ENCODE measurements around the gene CHST1.

The CHST1 gene

DNA sequence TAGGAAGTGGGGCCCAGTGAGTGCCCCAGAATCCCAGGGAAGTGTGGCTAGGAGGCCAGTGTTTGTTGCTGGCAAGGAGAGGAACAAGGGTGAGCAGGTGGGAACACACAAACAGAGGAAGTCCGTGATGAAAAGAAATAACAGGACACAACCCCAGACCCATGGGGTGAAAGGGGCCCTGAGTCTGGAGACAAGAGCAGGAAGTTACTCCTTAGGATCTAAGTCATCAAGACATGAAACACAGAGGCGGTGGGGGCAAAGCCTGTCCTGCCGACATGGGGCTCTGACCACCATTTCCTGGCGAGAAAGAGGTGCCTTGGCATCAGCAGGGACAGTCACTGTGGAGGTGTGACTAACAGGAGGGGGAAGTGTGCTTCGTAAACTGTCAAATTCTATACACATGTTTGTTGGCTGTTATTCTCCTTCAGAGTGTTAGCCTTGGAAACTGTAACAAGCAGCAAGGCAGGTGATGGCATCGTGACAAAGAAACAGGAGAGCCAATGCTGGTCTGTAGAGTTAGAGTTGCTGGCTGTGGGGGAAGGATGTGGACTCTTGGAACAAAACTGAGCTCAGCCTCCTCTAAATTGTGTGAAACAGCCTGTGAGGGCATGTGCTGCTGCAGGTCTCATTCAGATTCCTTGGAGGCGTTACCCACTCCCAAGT, 21.7 kb downstream of the CHST1 start:
- no peak for DNase-seq

DNA sequence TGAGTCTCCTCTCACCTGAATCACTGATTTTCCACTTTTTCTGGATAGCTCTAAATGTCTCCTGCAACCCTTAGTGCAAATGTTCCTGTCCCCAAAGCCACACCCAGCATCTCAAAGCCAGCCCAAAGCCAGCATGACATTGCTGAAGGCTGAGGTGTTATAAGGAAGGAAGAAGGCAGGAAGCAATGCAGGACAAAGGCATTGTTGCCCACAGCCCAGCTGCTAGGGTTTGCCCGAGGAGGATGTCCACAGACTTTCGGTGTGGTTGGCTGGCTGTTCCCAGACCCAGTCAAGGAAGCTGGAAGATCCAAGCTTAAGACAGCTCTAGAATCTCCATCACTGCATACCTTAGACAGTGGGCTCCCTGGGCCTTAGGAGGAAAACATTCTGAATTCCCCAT, 23.5 kb downstream of the CHST1 start:
- DNase-seq = no peak

DNA sequence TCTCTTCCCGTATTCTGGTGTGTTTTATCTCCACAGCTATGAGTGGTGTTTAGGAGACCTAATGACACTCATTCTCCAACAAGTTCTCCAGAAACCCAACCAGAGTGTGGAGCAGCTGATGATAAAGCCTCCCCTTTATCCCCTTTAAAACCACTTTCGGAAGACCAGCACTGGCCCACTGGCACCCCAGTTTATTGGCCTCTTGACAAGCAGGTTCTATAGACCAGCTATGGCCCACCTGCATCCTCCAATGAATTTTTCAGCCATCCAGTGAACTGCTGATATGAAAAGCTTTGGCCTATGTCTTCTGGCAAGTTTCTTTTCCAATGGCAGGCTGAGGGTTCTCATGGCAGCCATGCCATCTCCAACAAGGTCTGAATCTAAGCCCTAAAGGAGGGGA, 27.4 kb downstream of the CHST1 start:
- no peak for DNase-seq

DNA sequence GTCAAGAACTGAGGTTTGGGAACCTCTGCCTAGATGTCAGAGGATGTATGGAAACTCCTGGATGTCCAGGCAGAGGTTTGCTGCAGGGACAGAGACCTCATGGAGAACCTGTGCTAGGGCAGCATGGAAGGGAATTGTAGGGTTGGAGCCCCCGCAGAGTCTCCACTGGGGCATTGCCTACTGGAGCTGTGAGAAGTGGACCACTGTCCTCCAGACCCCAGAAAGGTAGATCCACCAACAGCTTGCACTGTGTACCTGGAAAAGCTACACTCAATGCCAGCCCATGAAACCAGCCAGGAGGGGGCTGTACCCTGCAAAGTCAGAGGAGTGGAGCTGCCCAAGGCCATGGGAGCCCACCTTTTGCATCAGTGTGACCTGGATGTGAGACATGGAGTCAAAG, 29.5 kb downstream of the CHST1 start:
- DNase-seq = no peak

DNA sequence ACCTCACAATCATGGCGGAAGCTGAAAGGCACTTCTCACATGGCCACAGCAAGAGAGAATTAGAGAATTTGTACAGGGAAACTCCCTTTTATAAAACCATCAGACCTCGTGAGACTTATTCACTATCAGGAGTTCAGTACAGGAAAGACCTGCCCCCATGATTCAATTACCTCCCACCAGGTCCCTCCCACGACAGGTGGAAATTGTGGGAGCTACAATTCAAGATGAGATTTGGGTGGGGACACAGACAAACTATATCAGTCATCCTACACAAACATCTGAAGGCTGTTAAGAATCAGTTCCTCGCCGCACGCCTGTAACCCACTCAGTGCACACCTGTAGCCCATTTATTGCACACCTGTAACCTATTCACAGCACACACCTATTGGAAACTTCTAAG, 39.8 kb downstream of the CHST1 start:
- DNase-seq = no peak

DNA sequence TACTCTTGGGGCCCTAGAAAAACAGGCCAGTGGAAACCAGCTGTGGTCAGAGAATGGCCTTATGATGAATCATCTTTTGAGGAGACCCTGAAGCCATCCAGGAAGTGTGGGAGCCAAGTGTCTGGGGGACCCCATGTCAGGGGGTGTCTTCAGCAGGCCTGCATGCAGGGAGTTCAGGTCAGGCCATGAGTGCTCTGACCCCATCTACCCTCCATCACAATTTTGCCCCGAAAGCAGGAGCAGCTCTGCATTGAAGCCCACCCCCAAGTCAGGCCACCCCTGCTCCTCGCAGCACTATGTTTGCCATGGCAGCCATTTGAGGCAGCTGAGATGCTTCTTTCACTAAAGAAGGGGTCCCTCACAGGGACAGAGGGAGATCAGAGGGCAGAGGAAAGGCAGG, 41.3 kb downstream of the CHST1 start:
- DNase-seq = no peak

DNA sequence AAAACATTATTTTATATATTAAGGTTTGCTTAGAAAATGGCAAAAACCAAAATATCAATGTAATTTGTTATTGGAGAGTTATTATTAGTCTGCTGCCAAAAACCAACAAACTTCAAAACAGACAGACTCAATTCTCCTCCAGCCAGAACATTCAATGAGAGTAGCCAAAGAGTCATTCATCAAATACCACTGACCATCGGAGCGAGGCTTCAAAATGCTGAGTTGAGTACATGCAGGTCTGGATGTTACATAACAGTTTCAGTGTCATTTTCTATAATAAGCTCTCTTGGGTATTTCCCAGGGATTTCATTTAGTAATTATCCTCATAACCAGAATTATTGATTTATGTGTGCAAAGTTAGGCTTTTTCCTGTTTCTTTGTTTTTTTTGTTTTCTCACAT, 42.6 kb downstream of the CHST1 start:
- no peak for DNase-seq

DNA sequence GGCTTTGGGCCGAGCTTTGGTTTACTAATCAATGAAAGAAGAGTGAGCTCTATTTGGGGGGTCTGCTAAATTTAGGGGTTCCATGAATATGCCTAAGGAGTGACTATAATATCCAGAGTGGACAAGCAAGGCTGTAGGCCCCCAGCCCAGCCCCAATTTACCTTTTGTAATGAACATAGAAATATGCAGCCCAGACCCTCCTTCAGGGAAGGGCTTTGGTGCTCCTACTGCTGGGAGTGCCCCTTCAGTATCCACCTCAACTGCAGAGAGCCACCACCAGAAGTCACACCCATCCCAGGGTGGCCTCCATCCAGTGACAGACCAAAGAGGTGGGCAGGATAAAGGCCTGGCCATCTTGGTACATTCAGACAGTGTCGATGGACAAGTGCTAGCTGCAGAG, 43.1 kb downstream of the CHST1 start:
- no peak for DNase-seq

DNA sequence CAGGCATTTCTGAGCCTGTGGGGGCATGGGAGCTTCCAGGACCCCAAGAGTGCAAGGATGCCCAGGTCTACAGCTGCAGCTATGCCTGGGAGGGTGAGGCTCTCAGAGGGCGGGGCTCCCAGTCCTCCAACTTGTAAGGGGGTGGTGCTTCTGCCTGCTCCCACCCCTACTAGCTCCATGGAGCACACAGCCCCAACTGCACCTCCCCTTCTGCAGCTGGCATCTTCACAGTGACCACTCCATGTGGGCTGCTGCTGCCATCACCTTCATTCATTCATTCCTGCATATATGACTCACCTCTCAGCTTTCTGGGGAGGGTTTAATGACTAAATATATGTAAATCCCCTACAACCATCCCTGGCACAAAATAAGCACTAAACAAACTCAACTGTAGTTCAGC, 43.8 kb downstream of the CHST1 start:
- DNase-seq = no peak

DNA sequence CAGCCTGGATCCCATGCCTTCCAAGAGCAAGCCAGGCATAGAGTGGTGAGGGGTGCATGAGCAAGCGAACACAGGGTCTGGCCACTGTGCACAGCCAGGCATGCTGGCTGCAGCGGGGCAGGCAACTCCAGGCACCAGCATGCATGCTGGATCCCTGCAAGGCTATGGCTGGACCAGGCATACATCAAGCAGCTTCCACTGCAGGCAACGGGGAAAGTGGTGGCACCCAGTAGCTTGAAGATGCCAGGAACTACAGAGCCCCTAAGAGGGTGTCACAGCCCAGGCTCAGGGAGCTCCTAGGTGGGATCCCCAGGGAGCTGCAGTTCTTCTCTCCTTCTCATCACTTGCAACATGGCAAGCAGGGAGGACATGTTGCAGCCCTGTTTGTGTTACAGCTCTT, 45.2 kb downstream of the CHST1 start:
- DNase-seq = no peak

DNA sequence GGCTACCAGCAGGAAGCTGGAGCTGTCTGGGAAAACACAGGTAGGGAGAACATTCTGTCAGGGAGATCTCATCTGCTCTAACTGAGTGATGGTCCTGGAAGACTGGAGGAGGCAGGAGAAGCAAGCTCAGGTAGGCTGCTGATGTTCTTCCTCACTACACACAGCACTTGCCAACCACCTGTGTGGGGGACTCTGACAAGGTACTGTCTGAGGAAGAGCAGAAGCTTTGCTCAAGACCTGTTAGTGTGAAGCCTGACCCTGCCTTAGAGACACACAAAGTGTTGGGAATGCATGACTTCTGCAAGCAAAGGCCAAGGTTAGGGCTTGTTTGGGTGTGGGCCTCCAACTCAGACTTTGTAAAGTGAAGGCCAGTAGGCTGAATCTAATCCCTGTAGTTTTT, 46.5 kb downstream of the CHST1 start:
- DNase-seq = no peak

DNA sequence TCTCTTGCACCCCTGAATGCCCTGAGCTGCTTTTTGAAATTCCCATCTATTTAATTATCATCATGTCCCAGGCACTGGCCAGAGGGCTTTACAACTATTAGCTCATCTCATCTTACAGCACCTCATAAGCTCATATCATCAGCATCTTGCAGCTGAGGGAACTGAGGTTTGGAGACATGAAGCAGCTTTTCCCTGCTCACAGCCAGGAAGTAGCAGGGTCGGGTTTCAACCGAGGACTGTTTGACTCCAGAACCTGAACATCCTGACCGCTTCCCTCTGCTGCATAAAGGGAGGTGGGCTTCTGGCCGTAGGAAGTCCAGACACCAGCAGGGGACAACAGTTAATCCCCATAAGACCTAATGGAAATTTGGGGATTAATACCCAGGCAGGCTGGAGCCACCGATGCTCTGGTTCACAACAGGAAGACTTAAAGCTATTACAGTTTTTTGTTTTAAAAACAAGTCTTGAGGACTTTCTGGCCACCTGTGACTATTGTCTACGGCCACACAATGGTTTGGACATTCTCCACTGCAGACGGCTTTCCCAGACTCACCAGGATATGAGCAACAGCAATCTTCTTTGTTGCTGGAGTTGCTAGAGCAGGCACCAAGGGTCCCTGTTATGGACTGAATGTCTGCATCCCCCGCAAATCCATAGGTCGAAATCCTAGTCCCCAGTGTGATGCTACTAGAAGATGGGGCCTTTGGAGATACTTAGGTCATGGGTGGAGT, 47.4 kb downstream of the CHST1 start:
- DNase-seq = no peak

DNA sequence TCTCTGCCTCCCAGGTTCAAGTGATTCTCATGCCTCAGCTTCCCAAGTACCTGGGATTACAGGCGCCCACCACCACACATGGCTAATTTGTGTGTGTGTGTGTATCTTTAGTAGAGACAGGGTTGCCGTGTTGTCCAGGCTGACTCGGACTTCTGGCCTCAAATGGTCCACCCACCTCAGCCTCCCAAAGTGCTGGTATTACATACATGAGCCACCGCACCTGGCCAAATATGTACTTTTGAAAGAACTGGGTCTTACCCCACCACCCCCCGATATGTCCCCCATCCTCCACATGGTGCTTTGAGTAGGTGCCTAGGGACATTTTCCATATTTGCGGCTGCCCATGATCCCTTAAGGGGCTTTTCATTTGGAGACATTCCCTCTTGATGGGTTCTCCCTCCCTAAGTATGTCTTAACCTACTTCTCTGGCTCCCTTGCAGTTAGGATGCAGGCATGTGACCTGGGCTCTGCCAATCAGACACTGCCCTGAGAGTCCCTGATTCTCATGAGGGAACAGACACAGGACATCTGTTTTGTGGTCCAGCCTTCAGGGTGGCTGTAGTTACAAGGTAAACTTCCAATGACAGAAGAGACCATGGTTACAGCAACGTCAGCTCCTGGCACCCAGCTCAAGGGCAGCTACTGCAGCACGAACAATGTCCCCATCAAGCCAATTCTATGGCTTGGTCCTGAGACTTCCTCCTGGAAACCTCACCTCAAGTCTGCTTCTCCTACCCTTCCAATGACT, 48.4 kb downstream of the CHST1 start:
- no peak for DNase-seq

DNA sequence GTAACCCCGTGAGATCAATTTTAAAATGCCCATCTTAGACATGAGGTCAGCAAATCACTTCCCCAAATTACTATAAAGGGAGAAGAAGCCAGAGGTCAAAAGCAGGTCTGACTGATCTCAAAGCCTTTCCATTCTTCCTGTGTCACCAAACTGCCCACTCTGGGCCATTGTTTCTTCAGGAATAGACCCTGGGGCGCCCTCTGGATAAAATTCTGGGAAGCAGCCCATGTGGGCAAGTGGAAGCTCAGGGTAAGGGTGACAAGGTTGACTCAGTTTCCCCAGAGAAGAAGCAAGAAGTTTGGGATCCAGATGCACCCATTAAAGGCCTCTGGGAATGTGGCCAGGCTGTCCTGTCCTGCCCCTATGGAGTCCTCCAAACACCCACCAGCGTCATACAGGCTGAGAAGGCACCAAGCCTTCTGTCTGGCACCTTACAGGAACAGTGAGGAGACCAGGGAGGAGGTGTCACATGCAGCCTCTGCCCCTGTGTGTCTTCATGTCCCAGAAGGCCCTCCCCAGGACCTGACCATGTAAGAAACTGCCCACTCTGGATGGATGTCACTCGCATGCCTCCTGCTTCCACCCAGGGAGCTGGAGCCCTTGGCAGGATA, 50.1 kb downstream of the CHST1 start:
- no peak for DNase-seq

DNA sequence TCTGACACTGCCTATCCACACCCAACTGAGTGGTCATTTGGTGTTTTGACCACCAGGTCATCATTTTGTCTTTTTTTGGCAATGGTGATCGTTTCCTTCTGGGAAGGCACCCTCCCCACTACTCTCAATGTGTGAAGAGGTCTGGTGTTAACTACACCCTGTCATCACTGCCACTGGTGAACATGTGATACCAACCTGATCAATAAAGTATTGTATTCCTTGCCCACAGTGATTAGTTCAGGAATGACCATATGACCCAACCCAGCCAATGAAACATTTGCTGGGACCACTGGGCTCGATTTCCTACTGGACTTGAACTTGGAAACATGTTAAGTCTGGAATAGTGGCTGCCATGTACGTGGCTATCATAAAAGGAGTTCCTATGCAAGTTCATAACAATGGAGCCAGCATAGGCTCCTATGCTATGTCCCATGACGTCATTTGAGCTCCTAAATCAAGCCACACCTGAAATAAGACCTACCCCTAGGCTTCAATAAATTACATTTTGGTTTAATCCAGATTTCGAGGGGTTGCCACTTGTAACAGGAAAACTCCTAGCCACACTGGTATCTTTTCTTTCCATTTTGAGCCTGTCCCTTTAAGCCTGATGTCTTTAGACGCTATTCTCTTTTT, 51.1 kb downstream of the CHST1 start:
- DNase-seq = no peak

DNA sequence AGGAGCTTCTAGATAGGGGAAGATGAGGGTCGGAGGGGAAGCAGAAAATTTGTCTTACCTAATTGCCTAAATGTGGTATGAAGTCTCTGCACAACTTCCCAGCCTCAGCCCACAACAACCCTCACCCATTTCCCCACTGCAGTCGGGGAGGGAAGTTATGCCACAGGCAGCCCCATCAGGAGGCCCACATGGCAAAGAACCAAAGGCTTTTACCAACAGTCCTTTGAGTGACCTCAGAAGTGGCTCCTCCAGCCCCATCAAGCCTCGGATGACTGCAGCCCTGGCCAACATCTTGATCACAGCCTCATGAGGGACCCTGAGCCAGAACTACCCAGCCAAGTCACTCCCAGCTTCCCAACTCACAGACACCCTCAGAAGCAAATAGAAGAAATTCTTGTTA, 54.8 kb downstream of the CHST1 start:
- no peak for DNase-seq

DNA sequence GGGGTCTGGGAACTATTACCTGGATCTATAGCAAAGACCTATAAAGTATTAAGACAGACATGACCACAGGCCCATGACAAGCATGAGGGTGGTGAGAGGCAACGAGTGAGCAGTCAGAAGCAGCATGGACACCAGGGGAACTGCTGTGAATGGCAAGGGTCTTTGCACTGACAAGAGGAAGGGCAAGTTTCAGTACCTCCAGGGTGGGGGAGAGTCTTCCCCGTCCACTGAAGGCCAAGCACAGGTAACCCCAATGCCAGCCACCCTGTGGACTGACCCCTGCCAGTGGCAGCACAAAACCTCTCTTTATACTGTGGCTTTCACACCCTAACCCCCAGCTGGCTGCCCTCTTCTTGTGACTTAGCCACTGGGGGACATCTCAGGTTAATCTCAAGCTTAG, 55.5 kb downstream of the CHST1 start:
- DNase-seq = no peak

DNA sequence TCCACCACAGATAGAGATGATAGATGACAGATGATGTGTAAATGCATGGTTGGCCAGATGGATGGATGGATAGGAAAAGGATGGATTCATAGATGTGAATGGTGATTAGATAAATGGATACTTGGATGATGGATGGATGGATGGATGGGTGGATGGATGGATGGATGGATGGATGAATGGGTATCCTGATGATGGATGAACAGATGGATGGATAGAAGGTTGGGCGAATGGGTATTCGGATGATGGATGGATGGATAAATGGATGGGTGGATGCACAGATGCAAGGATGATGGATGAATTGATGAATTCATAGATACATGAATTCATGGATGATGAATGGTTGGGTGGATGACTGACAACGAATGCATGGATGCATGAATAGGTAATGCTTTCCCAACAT, 56.1 kb downstream of the CHST1 start:
- no peak for DNase-seq

DNA sequence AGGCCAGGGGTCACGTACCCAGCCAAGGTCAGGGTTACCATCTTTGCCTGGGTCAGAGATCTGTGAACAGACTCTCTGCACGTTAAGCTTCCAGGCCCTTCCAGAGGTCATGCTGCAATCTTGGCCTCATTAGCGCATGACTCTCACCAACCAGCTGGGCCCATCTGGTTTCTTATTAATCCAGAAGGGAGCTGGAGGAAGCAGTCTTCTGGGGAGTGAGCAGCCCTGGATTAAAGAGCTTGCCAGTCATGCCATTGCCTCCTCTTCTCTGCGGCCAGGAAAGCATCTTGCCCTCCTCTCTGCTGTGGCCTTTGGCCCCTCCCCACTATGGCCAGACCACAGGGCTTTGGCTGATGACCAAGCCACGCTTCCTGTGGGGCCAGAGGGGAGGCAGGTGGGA, 57.4 kb downstream of the CHST1 start:
- no peak for DNase-seq

DNA sequence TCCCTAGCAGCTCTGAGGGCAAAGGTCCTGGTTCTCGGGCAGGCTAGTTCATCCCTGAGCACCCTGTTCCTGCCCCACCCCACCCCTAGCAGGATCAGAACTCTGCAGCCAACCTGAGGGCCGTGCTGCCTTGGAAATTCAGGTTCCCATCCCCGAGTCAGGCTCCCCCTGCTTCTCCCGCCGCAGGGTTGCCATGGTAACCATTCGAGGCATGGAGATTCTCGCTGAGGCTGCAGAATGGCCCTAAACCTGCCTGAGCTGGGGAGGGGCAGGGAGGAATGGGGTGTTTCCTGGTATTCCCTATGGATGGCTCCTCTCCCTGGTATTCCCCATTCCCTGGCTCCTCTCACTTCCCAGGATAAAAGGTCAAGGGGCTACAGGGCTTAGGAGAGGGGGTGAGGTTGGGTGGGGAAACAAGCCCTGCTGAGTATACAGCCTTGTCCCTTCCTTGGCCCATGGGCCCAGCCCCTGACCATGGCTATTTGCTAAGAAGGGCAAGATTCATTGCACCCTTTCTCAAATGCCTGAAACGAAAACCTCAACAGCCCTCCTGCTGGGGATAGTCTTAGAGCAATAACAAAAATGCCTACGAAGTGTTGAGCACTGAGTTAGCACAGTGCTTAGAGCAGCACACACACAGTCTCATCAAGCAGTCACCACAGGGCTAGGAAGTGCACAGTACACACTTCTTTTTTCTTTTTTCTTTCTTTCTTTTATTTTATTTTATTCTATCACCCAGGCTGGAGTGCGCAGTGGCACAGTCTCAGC, 58.7 kb downstream of the CHST1 start:
- no peak for DNase-seq

DNA sequence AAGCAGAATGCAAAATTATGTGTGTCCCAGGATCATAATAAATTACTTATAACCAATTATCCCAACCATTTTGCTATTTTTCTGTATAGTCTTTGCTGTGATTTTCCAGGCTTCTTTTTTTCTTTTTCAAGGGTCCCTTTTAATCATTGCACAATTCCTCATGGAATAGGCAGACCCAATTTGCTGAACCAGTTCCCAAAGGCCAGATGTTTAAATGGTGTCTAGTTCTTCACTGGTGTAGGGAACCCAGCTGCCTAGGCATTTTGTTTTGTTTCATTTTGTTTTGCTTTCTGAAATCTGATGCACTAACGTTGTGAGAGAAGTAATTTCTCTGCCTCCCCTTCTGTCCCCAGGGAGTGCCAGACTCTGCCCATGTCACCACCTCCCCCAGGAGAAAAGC, 60.4 kb downstream of the CHST1 start:
- no peak for DNase-seq

DNA sequence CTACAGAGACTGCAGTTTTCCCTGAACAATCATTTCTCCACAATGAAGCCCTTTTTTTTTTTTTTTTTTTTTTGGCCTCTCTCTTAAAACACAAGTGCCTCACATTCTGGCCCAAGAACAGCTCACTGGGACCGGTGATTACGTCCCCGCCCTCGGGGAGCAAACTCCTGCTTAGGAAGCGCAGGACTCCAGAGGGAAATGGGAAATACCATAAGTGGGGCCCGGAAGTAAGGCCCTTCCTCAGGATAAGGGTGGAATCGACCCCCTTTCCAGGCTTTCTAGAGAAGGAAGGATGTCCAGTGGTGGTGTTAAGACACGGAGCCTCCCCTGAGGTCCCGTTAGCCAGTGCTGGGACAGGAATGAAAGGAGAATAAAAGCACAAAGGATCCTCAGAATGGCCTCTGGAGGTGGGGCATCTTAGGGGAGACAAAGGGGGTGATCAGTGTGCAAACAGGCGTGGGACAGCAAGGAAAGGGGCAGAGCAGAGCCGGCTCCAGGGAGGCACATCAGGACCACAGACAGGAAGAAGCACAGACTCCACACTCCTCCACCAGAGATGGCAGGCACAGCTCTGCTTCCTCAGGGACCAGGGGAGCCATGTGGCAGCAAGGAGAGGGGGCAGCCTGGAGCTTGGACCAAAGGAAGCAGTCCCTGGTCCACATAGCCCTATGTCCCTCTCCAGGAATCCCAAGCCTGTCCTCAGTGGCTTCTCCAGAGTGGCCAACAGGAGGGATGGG, 61.3 kb downstream of the CHST1 start:
- no peak for DNase-seq
